HG03460 (cell line): ENCODE results near the gene SEMA4C.
"Not testable (repeated sequence)": the region's sequence is repeated elsewhere in the genome, so short reads cannot be mapped to it uniquely, and the experiment has no call there.

Experiments
- ATAC-seq: cut with Tn5 transposase; IDR thresholded peaks from one replicate; pipeline ENCODE4 v1.9.1; 2021; ENCODE audit not compliant: unreplicated experiment

The SEMA4C gene

GRCh38 chr2:96867756-96868554, 1.9 kb downstream of the SEMA4C start:
- ATAC-seq: peak; percentile 14

GRCh38 chr2:96866986-96867755, 2.7 kb downstream of the SEMA4C start:
- no peak for ATAC-seq

- ATAC-seq: no peak
Observed at GRCh38 chr2:96866586-96866985, 3.3 kb downstream of the SEMA4C start.

GRCh38 chr2:96866149-96866548, 3.7 kb downstream of the SEMA4C start:
- ATAC-seq: no peak

- no peak for ATAC-seq
Observed at GRCh38 chr2:96865654-96866053, 4.2 kb downstream of the SEMA4C start.

- ATAC-seq: no peak
Observed at GRCh38 chr2:96864343-96865091, 5.4 kb downstream of the SEMA4C start.

- ATAC-seq: no peak
Observed at GRCh38 chr2:96863575-96864342, 6.1 kb downstream of the SEMA4C start.

GRCh38 chr2:96863056-96863455, 6.8 kb downstream of the SEMA4C start:
- ATAC-seq: not testable (repeated sequence)

GRCh38 chr2:96861074-96861473, 8.8 kb downstream of the SEMA4C start:
- no peak for ATAC-seq

GRCh38 chr2:96860065-96861029, 9.5 kb downstream of the SEMA4C start:
- no peak for ATAC-seq

- ATAC-seq: no peak
Observed at GRCh38 chr2:96859681-96860064, 10.2 kb downstream of the SEMA4C start.

GRCh38 chr2:96859099-96859649, 10.7 kb downstream of the SEMA4C start:
- no peak for ATAC-seq

- ATAC-seq: peak; percentile 88
Observed at GRCh38 chr2:96857667-96858372, 12.1 kb downstream of the SEMA4C start, which contains the start of gene ANKRD39. TSS of gene ANKRD39 (minus strand) at chr2:96858016. CDS start at chr2:96857987, 29 bp downstream.

GRCh38 chr2:96856776-96857666, 12.9 kb downstream of the SEMA4C start:
- ATAC-seq: peak; percentile 21

GRCh38 chr2:96853321-96853720, 16.6 kb downstream of the SEMA4C start:
- ATAC-seq: no peak

- no peak for ATAC-seq
Observed at GRCh38 chr2:96852667-96853066, 17.2 kb downstream of the SEMA4C start.

GRCh38 chr2:96848264-96848663, 21.6 kb downstream of the SEMA4C start:
- ATAC-seq: no peak

GRCh38 chr2:96847586-96847985, 22.3 kb downstream of the SEMA4C start:
- no peak for ATAC-seq
